22Rv1 (cell line): ENCODE data around the gene TOP2B.

ENCODE experiments used
- H3K27ac ChIP-seq: fragments of 450-650 bp; 2 replicates; pipeline ENCODE4 v1.5.1; 2017
- CTCF ChIP-seq: fragments of 450-650 bp; IDR thresholded peaks from 2 replicates; pipeline ENCODE4 v1.5.1; 2017; ENCODE audit warnings: mild to moderate bottlenecking
- ZFX ChIP-seq: fragments of 450-650 bp; IDR thresholded peaks from 2 replicates; pipeline ENCODE4 v1.6.1; 2017; ENCODE audit warnings: antibody characterized with exemption, borderline replicate concordance

The TOP2B gene

GRCh38 chr3:25633919-25634318, 30.8 kb downstream of the TOP2B start:
- no peak overlapping the region for H3K27ac ChIP-seq
- TF ChIP-seq CTCF (no peak), ZFX (no peak)

DNA sequence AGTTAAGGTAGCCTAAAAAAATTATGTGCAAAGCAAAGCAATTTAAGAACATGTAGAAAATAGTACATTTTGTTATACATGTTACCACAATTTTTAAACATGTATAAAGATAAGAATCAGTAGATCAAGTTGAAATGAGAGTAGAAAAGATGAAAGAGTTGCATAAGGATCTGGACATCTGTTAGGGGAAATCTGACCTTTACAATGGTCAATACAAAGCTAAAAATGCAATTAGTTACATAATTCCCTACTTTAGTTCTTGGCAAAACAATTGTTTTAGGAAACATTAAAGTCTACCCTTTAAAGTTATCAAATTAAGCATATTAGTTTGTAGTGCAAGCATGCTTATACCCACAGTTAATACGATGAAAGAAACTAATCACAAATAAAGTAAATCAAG, 32.7 kb downstream of the TOP2B start:
- no peak for TF ChIP-seq CTCF
- no peak for TF ChIP-seq ZFX
- H3K27ac ChIP-seq: no peak overlapping the region

- H3K27ac ChIP-seq: no peak overlapping the region
- TF ChIP-seq ZFX: no peak
- no peak for TF ChIP-seq CTCF
Measured at GRCh38 chr3:25621087-25621486, 43.6 kb downstream of the TOP2B start.

DNA sequence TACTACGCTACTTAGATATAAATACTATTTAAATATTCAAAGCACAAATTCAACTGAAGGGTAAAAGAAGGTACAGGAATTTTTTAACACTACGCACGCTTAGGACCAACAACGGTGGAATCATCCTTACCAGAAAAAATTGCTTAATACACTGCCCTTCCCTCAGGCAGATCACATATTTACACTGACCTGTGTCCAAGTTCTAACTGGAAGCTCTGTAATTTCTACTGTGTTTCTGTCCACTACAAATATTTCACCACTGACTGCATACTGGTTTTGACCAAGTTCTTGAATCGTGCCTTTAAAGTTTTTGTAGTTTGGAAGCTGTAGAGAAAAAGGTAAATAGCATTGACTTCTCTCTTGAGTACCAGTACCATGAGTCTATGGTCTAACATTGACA, 44.2 kb downstream of the TOP2B start:
- TF ChIP-seq CTCF (no peak), ZFX (no peak)
- H3K27ac ChIP-seq: no peak overlapping the region

GRCh38 chr3:25619382-25619781, 45.3 kb downstream of the TOP2B start:
- no peak overlapping the region for H3K27ac ChIP-seq
- TF ChIP-seq ZFX: no peak
- no peak for TF ChIP-seq CTCF

GRCh38 chr3:25618028-25618427, 46.7 kb downstream of the TOP2B start:
- TF ChIP-seq CTCF: no peak
- TF ChIP-seq ZFX: no peak
- no peak overlapping the region for H3K27ac ChIP-seq

- no peak overlapping the region for H3K27ac ChIP-seq
- TF ChIP-seq ZFX: no peak
- no peak for TF ChIP-seq CTCF
Measured at GRCh38 chr3:25611193-25611592, 53.5 kb downstream of the TOP2B start.

DNA sequence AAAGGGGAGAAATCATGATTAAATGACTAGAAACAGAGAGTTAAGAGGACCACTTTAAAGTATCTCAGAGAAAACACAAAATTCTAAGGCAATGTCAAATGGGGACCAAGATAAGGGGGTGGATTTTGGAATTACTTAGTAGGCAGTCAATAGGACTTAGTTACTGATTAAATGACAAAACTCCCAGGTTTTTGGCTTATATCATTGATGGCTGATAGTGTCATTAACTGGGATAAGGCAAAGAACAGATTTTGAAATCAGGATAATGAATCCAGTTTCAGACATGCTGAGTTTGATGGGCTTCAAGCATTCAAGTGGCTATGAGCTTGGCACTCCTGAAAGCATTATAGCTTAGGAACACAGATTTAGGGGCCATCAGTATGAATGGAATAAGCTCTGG, 53.9 kb downstream of the TOP2B start:
- H3K27ac ChIP-seq: no peak overlapping the region
- TF ChIP-seq CTCF: no peak
- no peak for TF ChIP-seq ZFX
